ENCODE results near the gene DYSF.
"Not testable (repeated sequence)": the region's sequence is repeated elsewhere in the genome, so short reads cannot be mapped to it uniquely, and the experiment has no call there.

Gene DYSF

GRCh38 chr2:71620851-71621251, 167.5 kb downstream of the DYSF start:
- no peak for DNase-seq

DNA sequence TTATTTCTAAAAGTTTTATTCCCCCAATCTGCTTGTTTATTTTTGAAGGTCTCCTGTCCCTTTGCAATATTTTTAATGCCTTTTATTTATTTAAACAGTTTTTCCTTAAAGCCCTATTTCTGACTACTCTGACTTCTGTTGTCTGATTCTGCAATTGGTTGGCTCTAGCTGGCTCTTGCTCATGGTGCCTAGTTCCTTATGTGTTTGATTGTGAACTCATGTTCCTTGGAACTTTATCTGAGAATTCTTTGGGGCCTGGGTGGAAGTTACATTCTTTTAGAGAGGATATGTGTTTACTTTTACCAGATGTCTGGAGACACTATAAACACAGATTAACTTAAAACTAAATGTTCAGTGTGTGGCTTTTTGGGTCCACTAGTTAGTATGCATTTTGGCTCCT, 175.9 kb downstream of the DYSF start:
- no peak for DNase-seq

GRCh38 chr2:71629771-71630453, 176.6 kb downstream of the DYSF start:
- DNase-seq: no peak

GRCh38 chr2:71630454-71631328, 177.3 kb downstream of the DYSF start:
- DNase-seq: no peak

- no peak for DNase-seq
These were observed 178.1 kb downstream of the DYSF start for GRCh38 chr2:71631411-71631931.

DNA sequence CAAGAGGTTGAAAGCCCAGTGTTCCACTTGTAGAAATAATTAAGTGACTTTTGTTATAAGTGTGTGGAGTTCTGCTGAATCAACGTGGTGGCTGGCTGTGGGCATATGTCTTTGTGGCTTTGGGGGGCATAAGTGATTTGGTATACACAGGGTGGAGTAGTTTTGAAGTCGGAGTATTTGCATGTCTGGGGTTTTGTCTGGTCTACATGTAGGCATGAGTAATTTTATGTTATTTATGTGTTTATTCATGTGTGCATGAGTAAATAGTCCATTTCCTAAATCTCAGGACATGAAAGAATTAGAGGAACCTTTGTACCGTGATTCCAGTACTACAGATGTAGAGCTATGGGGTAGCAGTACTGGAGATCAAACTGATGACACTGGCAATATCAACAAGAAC, 179.7 kb downstream of the DYSF start:
- DNase-seq: no peak

DNA sequence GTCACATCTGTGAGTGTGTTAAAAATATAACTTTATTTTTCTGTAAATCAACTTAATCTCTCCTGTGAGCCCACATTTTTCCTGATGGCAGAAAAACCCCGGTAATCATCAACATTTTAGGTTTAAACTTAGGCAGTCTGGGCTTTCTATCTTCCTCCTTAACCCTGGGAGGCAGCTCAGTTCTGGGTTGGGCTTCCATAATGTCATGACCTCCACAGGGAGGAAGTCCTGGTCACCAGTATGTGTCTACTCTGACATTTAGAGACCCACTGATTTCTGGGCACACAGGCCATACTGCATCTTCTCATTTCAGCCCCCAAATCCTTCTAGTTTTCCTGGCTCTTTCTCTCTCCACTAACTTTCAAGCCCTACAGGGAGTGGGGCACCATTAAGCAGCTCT, 181.2 kb downstream of the DYSF start:
- no peak for DNase-seq

DNA sequence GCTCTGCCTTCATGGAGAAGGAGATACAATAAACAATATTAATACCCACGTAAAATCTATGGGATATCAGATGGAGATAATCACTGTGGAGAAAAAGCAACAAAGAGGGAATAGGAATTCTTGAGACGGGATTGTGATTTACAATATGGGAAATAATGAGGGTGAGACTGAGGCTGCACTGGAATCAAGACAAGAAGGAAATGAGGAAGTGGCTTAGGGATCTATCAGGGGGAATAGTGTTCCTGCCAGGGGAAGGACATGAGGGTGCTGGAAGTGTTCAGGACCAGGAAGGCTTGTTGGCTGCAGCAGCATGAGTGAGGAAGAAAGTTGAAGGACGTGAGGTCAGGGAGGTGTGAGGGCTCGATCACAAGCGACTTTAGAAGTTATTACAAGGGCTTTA, 182.4 kb downstream of the DYSF start:
- DNase-seq: no peak

- DNase-seq: no peak
These were observed 183.8 kb downstream of the DYSF start for GRCh38 chr2:71637168-71637567.

- no peak for DNase-seq
These were observed 184.4 kb downstream of the DYSF start for GRCh38 chr2:71637736-71638135.

DNA sequence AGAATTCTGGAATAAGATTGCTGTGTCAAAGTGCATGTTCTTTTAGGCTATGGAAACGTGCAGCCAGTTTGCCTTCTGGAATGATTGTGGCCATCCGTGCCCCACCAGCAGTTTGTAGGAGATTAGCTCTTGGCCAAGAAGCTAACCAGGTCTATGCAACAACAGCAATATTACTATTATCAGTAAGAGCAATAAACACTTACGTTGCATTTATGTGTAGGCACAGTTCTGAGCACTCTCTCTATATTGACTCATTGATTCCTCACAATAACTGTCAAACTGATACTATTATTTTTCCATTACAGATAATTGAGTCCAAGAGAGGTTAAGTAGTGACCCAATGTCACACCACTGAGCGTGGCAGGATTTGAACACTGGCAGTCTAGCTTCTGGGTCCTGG, 186.4 kb downstream of the DYSF start:
- DNase-seq: no peak

DNA sequence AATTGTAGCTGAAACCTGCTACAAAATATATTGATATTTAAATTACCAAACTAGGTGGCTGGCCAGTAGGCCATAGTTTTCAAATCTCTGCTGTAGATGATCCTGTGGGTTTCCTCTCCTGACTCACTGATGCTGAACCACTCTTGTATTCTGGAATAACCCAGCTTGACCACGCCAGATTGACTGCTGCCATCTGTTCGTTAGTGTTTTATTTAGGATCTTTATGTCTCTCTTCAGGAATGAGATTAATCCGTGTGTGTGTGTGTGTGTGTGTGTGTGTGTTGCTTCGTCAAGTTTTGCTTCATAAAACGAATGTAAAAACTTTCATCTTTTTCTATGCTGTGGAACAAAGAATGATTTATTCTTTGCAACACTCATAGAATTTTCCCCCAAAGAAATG, 187.1 kb downstream of the DYSF start:
- DNase-seq: no peak

- DNase-seq: no peak
These were observed 190.5 kb downstream of the DYSF start for GRCh38 chr2:71643674-71644357.

DNA sequence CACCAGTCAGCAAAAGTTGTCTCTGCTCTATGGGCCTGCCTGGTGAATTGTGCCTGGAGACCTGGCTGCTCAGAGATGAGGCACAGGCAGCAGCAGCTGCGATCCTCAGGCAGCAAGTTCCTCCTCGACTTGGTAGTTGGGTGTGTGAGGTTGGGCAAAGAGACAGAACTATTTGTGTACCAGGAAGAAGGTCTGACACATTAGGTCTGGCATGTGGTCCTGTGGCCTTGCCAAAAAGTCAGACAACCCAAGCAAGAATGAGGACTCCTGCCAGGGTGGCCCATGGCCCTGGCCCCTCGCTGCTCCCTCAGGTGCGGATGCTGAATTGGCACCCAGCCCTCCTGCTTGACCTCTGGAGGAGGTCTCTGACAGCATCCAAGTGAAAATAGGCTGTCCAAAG, 192.7 kb downstream of the DYSF start:
- no peak for DNase-seq

- no peak for DNase-seq
These were observed 194.0 kb downstream of the DYSF start for GRCh38 chr2:71647356-71647755.

DNA sequence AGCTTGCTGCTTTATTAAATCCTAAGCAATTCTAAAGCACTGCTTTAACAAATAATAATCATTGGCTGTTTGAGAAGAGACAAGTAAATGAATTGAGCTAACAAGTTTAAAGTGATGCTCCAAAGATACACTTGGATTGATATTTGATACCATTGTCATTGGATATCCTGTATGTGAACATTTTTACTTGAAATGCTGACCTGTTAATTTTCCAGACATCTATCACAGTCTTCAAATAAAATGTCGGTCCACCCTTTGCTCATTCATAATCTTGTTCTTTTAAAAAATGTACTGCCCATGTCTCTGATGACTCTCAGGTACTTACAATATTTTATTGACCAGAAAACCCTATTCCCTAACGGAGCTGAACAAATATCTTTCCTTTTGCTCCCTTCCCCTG, 202.1 kb downstream of the DYSF start:
- DNase-seq: no peak

DNA sequence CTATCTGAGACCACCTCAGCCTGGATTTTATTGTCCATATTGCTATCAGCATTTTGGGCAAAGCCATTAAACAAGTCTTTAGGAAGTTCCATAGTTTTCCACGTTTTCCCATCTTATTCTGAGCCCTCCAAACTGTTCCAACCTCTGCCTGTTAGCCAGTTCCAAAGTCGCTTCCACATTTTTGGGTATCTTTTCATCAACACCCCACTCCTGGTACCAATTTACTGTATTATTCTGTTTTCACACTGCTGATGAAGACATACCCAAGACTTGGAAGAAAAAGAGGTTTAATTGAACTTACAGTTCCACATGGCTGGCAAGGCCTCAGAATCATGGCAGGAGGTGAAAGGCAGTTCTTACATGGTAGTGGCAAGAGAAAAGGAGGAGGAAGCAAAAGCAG, 204.9 kb downstream of the DYSF start:
- not testable (repeated sequence) for DNase-seq

DNA sequence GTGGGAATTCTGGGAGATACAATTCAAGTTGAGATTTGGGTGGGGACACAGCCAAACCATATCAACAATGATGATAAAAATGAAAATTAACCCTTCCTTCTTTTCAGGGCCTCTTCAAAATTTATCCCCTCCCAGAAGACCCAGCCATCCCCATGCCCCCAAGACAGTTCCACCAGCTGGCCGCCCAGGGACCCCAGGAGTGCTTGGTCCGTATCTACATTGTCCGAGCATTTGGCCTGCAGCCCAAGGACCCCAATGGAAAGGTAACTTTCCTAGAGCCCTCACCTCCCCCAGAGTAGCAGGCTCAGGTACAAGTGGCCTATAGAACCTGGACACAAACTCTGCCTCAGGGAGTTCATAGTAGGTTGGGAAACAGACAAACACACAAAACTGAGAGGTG, 205.4 kb downstream of the DYSF start:
- DNase-seq: no peak

- no peak for DNase-seq
These were observed 206.6 kb downstream of the DYSF start for GRCh38 chr2:71659868-71660518.

GRCh38 chr2:71661782-71662181, 208.4 kb downstream of the DYSF start:
- no peak for DNase-seq

DNA sequence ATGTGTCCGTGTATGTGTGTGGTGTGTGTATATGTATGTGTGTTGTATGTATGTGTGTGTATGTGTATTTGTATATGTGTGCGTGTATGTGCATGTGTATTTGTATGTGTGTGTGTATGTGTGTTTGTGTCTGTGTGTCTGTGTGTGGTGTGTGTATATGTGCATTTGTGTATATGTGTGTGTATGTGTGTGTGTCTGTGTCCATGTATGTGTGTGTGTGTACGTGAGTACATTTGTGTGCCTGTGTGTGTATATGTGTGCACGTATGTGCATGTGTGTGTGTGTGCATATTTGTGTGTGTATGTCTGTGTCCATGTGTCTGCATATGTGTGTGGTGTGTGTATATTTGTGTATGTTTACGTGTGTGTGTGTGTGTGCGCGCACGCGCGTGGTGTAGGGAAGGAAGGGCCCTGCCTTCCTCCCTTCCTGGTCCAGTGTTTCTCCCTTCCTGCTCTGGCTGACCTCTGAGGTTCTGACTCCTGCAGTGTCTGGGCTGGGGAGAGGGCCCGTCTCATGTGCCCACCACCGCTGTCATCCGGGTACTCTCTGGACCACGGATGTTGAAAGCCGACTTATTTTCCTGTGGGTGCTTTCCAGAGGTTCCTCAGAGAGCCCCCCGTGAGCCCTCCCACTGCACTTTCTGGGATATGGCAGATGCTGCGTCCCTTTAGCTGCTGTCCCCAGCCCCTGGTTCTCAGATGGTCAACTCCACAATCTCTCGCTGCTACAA, 209.5 kb downstream of the DYSF start:
- no peak for DNase-seq

GRCh38 chr2:71664161-71664560, 210.8 kb downstream of the DYSF start:
- no peak for DNase-seq

All from activated effector memory CD4-positive, alpha-beta T cell treated with Interleukin-2 at 50 U/mL for 16 hours (primary cell).